ENCODE results near the gene ANO8. TPM values are rescaled to one million over a fixed set of nuclear protein-coding genes. Genes with fewer than 3 reads are reported as not detected.

ANO8 gene
- total and polyA plus RNA-seq, 2 donors (not counting 3 experiments of a cell fraction or from before 2014, with no cell fraction given) = 3.5 to 6.8 TPM

- peaks cover 9% of the 10 kb centered on the region for H3K4me1 ChIP-seq (ENCODE audit: control insufficient read depth, extremely low read depth, insufficient read depth, low read length)
- intact Hi-C loops (cut with micrococcal nuclease) = no loop called here
- dilution Hi-C loops (cut with MboI; ENCODE audit: extremely low pct_ligation_motif_present, low sequenced_read_pairs) = no loop called here
- H3K4me2 ChIP-seq (ENCODE audit: insufficient read depth, low read length) = no peak overlapping the region
- H3K4me3 ChIP-seq (replicated peaks in 1 of 3; ENCODE audit: insufficient read depth in 1 of 3, low read depth in 1 of 3, low read length in 3 of 3) = no peak overlapping the region
- H3K79me2 ChIP-seq (ENCODE audit: control insufficient read depth, insufficient read depth, low read length) = no peaks in the 10 kb centered on the region
- DNase-seq (ENCODE audit: low read depth, low spot score) (no peak), FAIRE-seq (no peak)
- POLR2A ChIA-PET = no interaction called here
- no peaks in the 10 kb centered on the region for H3K27me3 ChIP-seq (ENCODE audit: control insufficient read depth in 2 of 2, insufficient read depth in 2 of 2, low read length in 2 of 2)
- H3K9me3 ChIP-seq (replicated peaks; ENCODE audit: control insufficient read depth, insufficient read depth, low read length) = no peaks in the 10 kb centered on the region
- no peaks in the 10 kb centered on the region for H3K9me1 ChIP-seq (replicated peaks; ENCODE audit: control insufficient read depth, extremely low read depth, insufficient read depth, low read length)
- H3K36me3 ChIP-seq (ENCODE audit: control insufficient read depth in 2 of 2, extremely low read depth in 1 of 2, insufficient read depth in 2 of 2, low read length in 2 of 2) = no peaks in the 10 kb centered on the region
- H2AFZ ChIP-seq (ENCODE audit: low read depth, low read length) = no peak overlapping the region
- no peak overlapping the region for H3K27ac ChIP-seq (ENCODE audit: insufficient read depth, low read depth, low read length)
- H4K20me1 ChIP-seq (replicated peaks; ENCODE audit: control insufficient read depth, extremely low read depth, insufficient read depth, low read length) = no peaks in the 10 kb centered on the region
- H3K9ac ChIP-seq (replicated peaks; ENCODE audit: extremely low read depth, insufficient read depth, low read length) = no peak overlapping the region
- TF ChIP-seq POLR2A (IDR thresholded peaks at IDR 0.05; ENCODE audit: low read depth, low read length) = no peak
- CTCF ChIA-PET = interaction anchor here (1.3 to 3.3 kb wide), 2 partner anchors 10 to 87 kb away, joined by 6 to 70 read pairs; no protein-coding TSS in a partner anchor
- no TSS peak for BruUV-seq (replicated peaks)
Measured at GRCh38 chr19:17303940-17304267, 30.8 kb downstream of the ANO8 start.

DNA sequence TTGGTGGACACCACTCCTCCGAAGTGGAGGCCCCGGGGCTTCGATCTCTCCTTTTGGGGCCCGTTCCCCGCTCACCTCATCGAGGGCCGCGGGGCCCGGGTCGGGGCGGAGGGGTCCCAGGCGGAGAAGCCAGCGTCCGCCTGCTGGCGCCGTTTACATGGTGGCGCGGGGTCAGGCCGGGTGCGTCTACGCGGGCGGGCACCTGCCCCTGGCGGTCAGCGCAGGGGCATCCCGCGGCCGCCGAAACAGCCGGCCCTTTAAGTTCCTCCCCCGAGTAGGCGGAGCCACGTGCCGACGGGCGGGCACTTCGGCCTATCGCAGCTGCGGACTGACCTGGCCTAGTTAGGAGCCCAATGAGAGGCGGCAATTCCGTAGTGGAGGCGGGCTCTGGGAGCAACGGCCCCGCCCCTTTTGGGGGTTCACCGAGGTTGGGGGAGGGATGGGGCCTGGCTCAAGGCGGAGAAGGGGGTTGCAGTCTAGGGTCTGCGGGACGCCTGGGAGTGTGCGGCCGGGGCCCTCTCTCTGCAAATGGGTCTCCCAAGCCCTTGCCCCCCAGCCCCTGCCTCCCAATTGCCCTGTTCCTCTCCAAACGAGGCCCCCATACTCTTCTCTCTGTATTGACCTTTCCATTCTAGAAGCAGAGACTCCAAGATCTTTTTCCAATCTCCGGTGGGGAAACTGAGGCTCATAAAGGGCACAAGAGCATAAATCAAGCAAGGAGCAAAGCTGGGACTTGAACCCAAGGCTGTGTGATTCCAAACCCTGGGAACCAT is 31.3 kb downstream of the ANO8 start, which contains the start of gene ABHD8:
Gene ABHD8, minus strand, starts transcription at position 259 of the 773 bp plus-strand sequence. CDS start 1,809 bp downstream, outside the sequence.
- intact Hi-C loops (cut with micrococcal nuclease) = no loop called here
- Histone ChIP-seq H3K36me3 (ENCODE audit: control insufficient read depth in 2 of 2, extremely low read depth in 1 of 2, insufficient read depth in 2 of 2, low read length in 2 of 2) (no peaks in the 10 kb centered on the region), H3K9me1 (replicated peaks; ENCODE audit: control insufficient read depth, extremely low read depth, insufficient read depth, low read length) (no peaks in the 10 kb centered on the region), H2AFZ (ENCODE audit: low read depth, low read length) (peak within 1 kb of the TSS; percentile 67), H3K4me1 (ENCODE audit: control insufficient read depth, extremely low read depth, insufficient read depth, low read length) (peaks cover 9% of the 10 kb centered on the region), H3K27ac (ENCODE audit: insufficient read depth, low read depth, low read length) (no peak within 1 kb of the TSS), H3K4me3 (replicated peaks in 1 of 3; ENCODE audit: insufficient read depth in 1 of 3, low read depth in 1 of 3, low read length in 3 of 3) (peak within 1 kb of the TSS; percentile 31 to 46 (median 36)), H3K79me2 (ENCODE audit: control insufficient read depth, insufficient read depth, low read length) (no peaks in the 10 kb centered on the region), H4K20me1 (replicated peaks; ENCODE audit: control insufficient read depth, extremely low read depth, insufficient read depth, low read length) (no peaks in the 10 kb centered on the region), H3K4me2 (ENCODE audit: insufficient read depth, low read length) (peak within 1 kb of the TSS; percentile 42), H3K9ac (replicated peaks; ENCODE audit: extremely low read depth, insufficient read depth, low read length) (no peak within 1 kb of the TSS), H3K9me3 (replicated peaks; ENCODE audit: control insufficient read depth, insufficient read depth, low read length) (no peaks in the 10 kb centered on the region), H3K27me3 (ENCODE audit: control insufficient read depth in 2 of 2, insufficient read depth in 2 of 2, low read length in 2 of 2) (no peaks in the 10 kb centered on the region)
- DNase-seq (ENCODE audit: low read depth, low spot score) (peak; percentile 96), FAIRE-seq (peak; percentile 98)
- BruUV-seq (replicated peaks) = no TSS peak
- ChIA-PET CTCF (interaction anchor here (1.3 to 3.3 kb wide), 2 partner anchors 10 to 88 kb away, joined by 6 to 70 read pairs; no protein-coding TSS in a partner anchor), POLR2A (no interaction called here)
- no peak for TF ChIP-seq MYC (IDR thresholded peaks at IDR 0.05; ENCODE audit: low read depth, low read length)
- no peak for TF ChIP-seq GATA2 (IDR thresholded peaks at IDR 0.05; ENCODE audit: insufficient read depth, insufficient read length, low read depth, low read length)
- TF ChIP-seq CTCF (IDR thresholded peaks at IDR 0.05; ENCODE audit: extremely low read depth in 1 of 2, insufficient read depth in 1 of 2, low read depth in 1 of 2, low read length in 2 of 2) = peak; percentile 58 to 72
- no peak for TF ChIP-seq FOS (IDR thresholded peaks at IDR 0.05; ENCODE audit: borderline replicate concordance, insufficient read depth, low read length)
- no peak for TF ChIP-seq POLR2A (IDR thresholded peaks at IDR 0.05; ENCODE audit: low read depth, low read length)
- TF ChIP-seq, protein P1, sequence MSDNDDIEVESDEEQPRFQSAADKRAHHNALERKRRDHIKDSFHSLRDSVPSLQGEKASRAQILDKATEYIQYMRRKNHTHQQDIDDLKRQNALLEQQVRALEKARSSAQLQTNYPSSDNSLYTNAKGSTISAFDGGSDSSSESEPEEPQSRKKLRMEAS (IDR thresholded peaks at IDR 0.05; ENCODE audit: insufficient read depth, insufficient read length) = peak; percentile 73
- TF ChIP-seq POLR2AphosphoS5 (IDR thresholded peaks at IDR 0.05; ENCODE audit: insufficient read depth, low read depth, low read length) = peak; percentile 59
- TF ChIP-seq EZH2 (IDR thresholded peaks at IDR 0.05; ENCODE audit: borderline replicate concordance, low read depth, low read length, severe bottlenecking) = no peak
- TF ChIP-seq JUN (IDR thresholded peaks at IDR 0.05; ENCODE audit: borderline replicate concordance, insufficient read depth, insufficient read length, low read depth) = no peak
- dilution Hi-C loops (cut with MboI; ENCODE audit: extremely low pct_ligation_motif_present, low sequenced_read_pairs) = no loop called here

Data from endothelial cell of umbilical vein (primary cell).